CD4-positive, alpha-beta T cell treated with Interleukin-21 for 1 hour (primary cell): Measurements from ENCODE around the gene POPDC3.
"Not testable (repeated sequence)": the region's sequence is repeated elsewhere in the genome, so short reads cannot be mapped to it uniquely, and the experiment has no call there.

Source experiments
- DNase-seq: peaks from one replicate; pipeline ENCODE4 v3.0.0-alpha.2; 2020

POPDC3 gene

GRCh38 chr6:105194591-105194990 is 14.8 kb upstream of the POPDC3 start:
- DNase-seq = no peak

- DNase-seq = no peak
These were observed 14.3 kb upstream of the POPDC3 start for GRCh38 chr6:105194106-105194505.

DNA sequence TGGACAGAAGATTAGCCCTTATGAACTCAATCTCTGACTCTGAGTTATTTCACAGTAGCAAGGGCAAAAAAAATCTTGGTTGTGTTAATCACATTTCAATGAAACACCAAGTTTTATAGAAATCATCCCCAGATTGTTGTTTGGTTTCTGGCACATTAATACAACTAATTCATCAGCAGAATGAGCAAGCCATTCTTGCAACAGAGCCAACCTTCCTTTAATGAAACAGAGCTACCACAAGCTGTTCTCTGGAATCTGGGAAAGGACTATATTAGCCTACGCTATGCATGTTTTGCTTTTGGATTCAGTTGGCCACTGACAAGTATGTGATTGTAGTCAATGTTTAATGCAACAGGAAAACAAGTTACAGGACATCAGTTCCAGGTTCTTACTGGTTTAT is 13.8 kb upstream of the POPDC3 start:
- no peak for DNase-seq

DNA sequence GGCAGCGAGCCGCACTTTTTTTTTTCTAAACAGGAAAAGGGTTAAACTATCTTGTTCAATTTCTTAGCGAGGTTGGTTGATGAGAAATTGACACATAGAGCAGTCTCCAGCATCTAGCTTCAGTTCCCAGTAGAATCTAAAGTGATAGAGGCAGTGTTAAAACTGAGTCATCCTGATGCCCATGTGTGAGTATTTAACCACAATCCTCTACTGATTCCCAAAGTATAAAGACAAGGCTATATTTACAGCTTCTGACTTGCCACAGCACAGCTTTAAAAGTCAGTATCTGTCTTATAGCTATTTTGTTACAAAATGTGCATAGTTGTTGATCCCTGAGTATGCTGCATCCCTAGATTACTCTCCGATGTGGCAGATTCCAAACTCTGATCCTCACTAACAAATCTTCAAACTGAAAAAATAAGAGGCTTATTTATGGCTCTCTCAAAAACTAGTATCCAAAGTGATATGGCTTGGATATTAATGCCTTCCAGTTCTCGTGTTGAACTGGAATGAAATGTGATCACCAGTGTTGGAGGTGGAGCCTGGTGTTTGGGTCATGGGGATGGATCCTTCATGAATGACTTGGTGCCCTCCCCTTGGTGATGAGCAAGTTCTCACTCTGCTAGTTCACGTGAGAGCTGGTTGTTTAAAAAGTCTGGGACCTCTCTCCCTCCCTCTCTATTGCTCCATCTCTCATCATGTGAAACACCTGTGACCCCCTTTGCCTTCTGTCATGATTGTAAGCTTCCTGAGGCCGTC is 13.1 kb upstream of the POPDC3 start:
- DNase-seq = no peak

- DNase-seq = no peak
These were observed 11.5 kb upstream of the POPDC3 start for GRCh38 chr6:105191351-105191750.

DNA sequence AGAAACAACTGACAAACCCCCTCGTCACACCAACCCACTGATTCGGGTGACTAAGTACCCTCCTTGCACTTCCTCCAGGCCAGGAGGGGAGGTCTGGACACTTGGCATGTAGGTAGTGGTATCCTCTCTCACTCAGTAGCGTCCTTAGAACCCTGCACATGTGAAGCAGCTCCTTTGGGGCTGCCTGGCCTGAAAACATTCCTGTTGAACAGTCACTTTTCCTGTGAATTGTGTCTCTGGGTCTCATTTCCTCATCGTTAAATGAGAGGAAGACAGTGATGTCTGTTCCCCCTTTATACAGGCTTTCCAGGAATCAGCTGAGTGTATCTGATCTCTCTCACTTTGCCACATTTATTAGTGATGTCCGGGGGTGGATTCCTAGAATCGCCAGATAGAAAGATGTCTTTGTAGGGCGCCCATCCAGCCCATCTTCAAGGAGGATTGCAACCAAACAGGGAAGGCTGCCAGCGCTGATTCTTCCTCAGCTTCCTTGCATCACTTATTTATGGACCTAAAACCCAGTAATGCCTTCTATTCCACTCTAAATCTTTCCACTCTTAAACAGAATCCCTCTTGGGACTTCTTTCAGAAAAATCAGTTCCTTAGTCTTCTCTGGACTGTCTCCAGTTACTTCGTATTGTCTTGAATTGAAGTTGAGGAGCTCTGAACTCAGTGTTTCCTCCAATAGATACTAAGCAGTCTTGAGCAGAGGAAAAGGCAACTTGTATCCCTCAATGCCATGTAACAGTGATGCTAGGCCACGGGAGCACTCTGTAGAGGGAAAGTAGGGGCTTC is 9.4 kb upstream of the POPDC3 start:
- no peak for DNase-seq

DNA sequence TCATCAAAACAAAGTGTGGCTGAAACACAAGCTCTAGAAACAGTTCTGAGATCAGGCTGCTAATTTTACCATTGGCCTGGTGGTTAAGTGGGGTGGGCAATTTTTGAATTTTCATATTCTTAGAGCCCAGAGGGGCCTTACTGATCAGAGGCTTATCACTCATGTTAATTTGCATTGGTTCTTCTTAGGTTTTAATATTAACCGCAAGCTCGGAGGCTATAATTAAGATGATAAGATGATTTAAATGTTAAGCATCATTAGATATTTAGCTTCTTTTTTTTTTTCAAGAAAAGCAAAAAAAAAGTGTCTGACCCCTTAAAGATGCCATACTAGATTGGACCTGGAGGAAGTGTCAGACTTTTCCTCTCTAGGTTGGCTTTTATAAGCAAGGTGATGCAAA is 8.4 kb upstream of the POPDC3 start:
- DNase-seq = no peak

DNA sequence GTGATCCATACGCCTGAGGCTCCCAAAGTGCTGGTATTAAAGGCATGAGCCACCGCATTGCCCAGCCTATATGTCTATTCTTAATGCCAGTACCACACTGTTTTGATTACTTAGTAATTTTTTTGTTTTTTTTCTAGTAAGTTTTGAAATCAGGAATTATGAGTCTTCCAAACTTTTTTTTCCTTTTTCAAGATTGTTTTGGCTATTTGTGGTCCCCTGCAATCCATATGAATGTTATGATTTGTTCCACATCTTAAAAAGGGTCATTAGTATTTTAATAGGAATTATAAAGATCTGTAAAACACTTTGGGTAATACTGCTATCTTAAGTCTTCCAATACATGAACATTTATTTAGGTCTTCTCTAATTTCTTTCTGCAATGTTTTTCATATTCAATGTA is 6.8 kb upstream of the POPDC3 start:
- DNase-seq = no peak

GRCh38 chr6:105184921-105185320 is 5.1 kb upstream of the POPDC3 start:
- DNase-seq = no peak

- no peak for DNase-seq
These were observed 2.2 kb upstream of the POPDC3 start for GRCh38 chr6:105181981-105182515.

DNA sequence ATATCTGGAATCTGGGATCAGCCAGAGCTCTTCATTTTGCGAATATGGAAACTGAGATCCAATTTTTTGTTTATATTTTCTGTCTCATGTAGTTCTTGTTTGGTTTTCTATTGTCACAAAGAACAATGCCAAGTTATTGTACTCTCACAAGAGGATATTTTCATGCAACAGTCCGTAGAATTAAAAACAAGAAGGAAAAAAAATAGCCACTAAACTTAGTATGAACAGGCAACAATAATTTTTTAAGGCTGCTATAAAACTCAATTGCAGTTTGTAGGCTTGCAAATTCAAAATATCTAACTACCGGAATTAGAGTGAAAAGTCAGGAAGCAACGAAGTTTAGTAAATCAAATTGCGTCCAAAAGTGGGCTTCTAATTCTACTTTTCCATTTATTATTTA is 1.2 kb downstream of the POPDC3 start:
- DNase-seq = no peak

- no peak for DNase-seq
These were observed 1.7 kb downstream of the POPDC3 start for GRCh38 chr6:105178110-105178509.

DNA sequence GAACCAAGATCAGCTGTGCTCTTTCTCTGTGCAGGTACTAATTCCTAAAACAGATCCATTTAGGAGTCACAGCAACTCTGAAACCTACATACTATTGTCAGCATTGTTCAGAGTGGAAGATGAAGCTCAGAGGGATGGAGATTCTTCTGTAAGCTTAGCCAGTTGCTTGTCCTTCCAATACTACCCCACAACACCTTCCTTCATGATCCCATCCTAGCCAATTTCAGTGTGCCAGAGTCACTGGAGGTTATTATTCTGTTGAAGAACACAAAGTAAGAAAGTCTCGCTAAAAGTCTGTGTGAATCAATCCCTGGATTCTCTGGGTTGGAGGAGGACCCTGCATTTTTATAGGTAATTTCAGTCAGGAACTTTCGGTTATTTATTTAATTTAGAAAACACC is 2.3 kb downstream of the POPDC3 start:
- DNase-seq = no peak

DNA sequence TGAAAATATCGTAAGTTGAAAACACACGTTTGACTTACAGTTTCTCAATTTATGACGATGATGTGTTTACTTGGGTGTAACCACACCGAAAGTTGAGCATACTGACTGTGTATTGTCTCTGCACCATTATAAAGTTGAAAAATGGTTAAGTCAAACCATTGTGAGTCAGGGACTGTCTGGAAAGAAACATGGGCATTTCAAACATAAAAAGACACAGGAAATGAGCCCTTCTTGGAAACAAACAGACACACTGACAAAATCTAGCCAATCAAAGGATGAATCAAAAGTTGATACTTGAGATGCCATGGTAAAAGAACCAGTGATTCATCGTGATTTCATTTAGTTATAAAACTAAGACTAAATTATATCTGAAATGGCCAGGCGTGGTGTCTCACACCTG is 5.3 kb downstream of the POPDC3 start:
- no peak for DNase-seq

GRCh38 chr6:105172515-105172914 is 7.3 kb downstream of the POPDC3 start:
- not testable (repeated sequence) for DNase-seq

DNA sequence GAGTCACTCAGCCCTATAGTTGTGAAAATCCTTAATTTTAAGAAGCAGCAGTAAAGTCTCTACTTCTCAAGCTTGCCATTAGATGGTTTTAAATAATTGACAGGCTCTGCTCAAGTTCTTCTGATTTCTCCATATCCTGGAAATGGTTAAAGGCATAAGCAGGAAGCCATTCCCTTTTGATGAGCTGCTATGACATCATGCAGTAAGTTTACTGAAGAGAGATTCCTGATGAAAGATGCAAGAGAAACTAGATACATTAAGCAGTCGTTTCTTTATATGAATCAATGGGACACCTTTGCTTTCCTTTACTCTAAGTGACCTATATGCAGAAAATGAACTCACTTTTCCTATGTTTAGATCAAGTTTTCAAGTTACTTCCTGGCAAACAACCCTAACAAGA is 9.8 kb downstream of the POPDC3 start:
- DNase-seq = no peak

- no peak for DNase-seq
These were observed 11.9 kb downstream of the POPDC3 start for GRCh38 chr6:105167914-105168313.

DNA sequence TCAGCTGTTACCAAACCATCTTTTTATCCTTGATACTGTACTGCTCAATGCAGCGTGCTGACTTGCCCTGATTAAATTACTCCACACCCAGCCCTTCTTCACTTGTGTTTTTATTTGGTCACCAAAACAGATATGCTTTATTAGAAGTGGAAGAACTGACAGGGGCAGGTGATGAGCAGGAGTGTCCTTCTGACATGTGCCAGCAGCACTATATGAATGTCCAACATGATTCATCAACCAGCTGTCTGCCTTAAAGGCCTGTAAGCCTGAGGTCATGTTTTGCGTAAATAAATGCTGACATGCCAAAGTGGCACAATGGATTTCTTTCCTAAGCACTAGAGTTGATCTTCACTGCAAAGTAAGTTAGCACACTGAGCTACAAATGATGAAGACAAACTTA is 15.4 kb downstream of the POPDC3 start:
- DNase-seq = no peak

- no peak for DNase-seq
These were observed 16.6 kb downstream of the POPDC3 start for GRCh38 chr6:105163183-105163582.

- no peak for DNase-seq
These were observed 17.4 kb downstream of the POPDC3 start for GRCh38 chr6:105162377-105162776.

GRCh38 chr6:105161421-105161820 is 18.4 kb downstream of the POPDC3 start:
- no peak for DNase-seq

- no peak for DNase-seq
These were observed 26.1 kb downstream of the POPDC3 start for GRCh38 chr6:105153676-105154075.

GRCh38 chr6:105152880-105153279 is 26.9 kb downstream of the POPDC3 start:
- DNase-seq = no peak

DNA sequence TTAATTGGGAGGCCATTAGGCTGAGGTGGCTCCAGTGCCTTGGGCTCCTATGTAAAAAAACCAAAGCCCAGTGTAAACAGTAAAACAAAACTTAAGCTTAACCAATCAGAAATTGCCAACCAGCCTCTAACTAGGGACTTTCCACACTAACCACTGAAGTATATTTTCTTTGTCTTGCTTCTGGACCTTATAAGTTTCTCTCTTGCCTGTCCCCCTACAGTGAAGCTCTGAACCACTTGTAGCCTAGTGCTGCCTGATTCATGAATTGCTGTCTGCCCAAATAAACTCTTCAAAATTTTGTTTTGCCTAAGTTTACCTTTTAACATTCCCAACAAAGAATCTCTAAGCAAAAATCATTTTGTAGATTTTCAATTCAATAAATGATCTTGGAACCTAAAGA is 28.2 kb downstream of the POPDC3 start:
- DNase-seq = no peak
